Fibroblast of peridontal ligament (primary cell): ENCODE results near the gene OR6S1.

ENCODE experiments used
- DNase-seq: peaks from one replicate; pipeline ENCODE4 v3.0.0-alpha.2; 2010; ENCODE audit errors: extremely low read depth

The OR6S1 gene, protein sequence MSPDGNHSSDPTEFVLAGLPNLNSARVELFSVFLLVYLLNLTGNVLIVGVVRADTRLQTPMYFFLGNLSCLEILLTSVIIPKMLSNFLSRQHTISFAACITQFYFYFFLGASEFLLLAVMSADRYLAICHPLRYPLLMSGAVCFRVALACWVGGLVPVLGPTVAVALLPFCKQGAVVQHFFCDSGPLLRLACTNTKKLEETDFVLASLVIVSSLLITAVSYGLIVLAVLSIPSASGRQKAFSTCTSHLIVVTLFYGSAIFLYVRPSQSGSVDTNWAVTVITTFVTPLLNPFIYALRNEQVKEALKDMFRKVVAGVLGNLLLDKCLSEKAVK

DNA sequence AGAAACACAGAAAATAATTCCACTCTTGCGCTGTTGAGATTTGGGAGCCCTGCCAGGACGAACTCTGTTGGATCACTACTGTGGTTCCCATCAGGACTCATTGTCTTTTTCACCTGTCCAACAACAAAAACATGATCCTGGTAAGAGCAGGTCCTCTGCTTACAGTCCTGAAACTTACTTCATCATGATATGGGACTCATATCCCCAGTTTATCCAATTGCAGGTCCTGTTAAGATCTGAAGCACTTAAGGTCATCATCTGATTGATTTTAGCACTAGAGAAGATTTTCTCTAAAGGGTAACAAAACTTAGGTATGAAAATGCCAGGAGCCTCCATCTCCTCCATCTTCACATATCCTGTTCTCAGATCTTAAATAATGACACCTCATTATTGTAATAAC, at the start of gene OR6S1:
TSS of gene OR6S1 (minus strand) at position 101 of the 400 bp plus-strand sequence. CDS start at position 101, 0 bp downstream.
- DNase-seq = no peak

DNA sequence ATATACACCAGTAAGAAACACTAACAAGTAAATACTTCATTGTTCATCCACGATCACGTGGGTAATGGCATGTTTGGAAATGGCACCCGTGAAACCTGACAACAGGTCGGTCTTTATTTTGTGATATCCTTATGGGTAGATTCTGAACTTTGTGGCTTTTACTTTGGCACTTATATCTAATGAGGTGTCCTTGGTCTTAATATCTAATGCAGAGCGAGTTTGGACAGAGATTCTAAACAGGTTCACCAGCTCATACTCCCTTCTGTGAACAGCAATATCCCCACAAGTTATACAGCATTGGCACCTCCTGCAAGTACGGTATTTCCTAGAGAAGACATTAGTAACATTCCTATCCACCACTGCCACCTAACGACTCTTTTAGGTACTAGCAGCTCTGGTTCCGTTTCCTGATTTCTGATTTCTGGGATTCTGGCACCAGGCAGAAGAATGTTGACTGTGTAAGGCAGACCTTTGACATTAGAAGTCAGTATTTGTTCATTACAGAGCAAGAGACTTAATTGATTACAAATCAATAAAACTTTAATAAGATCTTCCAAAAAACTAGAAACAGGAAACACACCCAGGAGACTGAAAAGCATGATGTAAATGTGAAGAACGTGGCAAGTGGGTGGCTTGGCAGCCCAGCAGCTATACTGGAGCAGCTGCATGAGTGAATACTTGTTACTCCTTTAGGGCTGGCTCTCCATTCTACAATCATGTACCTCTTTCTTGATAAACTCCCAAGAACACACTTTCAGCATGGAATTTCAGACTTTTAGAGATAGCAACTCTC, 49.6 kb upstream of the OR6S1 start:
- DNase-seq = peak; percentile 84

DNA sequence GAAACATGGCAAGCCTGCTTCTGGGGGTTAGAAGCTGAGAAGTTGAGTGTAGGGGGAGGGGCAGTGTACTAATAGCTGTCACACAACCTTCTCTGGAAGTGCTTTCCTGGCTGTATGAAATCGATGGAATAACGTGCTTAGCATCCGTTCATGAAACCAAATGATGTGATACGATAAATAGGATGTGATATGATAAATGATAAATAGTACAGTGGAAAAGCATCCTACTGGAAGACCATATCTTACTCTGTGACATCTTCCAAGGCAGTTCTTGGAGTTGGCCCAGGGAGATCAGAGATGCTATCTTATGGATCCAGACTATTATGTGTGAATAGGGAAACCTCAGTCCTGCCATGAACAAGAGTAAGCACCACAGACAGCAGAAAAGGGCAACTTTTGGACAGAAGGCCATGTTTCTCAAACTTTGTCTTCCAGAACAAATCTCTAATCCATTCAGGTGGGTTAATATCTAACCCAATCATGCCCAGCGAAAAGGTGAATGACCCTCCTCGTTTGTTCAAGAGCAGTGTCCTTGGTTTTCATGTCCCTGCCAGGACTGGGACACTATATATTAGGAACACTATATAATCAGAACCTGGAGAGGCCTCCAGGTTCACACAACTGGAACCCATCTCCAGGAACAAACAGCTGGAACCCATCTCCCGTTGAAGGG, 46.8 kb upstream of the OR6S1 start, which contains the start of gene ANG:
TSS of gene ANG (plus strand) at position 598 of the 673 bp plus-strand sequence. CDS start 4,801 bp downstream, outside the sequence.
- no peak for DNase-seq

DNA sequence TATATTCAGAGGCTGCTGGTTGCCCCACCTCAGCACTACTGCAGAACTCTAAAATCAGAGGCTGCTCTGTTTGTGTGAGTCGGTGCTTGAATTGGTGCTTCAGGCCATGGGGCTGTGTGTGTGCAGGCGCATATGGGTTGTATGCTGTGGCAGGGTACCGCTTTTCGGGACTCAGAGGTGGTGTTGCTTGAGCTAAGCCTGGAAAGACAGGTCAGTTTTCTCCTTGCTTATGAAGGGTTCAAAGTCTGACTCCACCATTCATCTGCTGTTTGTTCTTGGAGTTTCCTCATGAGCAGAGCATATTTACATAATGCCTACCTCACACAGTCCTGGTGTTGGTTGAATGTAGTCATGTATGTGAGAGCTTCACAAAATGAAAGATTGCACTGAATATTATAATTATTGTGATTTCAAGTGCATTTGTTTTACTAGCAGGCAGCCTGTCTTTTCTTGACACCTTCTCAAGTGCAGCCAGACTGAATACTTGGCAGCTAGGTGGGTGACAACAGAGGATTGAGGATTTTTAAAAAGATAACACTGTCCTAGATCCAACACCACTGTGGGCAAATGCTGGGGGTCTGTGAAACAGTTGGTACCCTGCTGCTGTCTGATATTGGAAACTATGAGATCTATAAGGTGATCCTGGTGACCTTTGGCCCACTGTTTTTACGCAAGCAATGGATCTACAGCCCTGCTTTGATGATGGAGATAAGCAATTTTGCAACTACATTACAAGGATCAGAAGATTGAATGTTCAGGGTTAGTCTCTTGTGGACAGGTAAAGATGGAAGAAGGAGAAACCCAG, 46.1 kb upstream of the OR6S1 start:
- no peak for DNase-seq

DNA sequence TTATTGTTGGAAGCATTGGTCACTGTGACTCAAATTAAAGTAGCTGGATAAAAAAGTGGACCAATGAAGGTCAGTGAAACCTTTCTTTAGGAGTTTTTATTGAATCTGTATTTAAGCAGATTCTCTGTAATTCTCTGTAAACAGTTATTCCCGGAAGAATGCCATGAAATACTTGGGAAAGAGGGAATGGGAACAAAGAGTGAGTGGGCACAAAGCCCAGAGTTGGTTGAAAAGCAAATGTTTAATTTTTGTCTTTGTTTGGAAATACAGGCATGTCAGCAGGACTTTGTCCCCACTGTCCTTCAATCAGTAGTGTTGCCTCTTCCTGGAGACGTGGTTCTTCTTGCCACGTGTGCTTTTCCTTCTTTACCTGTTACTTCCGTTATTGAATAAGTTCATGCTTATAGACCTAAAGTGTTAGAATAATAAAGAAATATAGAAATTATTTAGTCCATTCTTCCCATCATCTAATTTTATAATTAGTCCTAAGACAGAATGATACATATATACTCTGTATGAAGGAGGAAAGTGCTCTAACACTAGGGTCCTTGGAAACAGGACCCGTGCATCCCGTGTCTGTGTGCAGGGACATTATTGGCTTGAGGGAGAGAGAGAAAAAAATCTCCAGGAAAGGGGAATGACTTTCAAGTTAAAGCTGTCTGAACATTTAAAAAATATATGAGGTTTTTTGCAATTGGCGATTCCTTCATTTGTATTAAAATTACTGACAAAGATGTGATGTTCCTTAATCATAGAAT, 45.1 kb upstream of the OR6S1 start:
- DNase-seq = peak; percentile 42

DNA sequence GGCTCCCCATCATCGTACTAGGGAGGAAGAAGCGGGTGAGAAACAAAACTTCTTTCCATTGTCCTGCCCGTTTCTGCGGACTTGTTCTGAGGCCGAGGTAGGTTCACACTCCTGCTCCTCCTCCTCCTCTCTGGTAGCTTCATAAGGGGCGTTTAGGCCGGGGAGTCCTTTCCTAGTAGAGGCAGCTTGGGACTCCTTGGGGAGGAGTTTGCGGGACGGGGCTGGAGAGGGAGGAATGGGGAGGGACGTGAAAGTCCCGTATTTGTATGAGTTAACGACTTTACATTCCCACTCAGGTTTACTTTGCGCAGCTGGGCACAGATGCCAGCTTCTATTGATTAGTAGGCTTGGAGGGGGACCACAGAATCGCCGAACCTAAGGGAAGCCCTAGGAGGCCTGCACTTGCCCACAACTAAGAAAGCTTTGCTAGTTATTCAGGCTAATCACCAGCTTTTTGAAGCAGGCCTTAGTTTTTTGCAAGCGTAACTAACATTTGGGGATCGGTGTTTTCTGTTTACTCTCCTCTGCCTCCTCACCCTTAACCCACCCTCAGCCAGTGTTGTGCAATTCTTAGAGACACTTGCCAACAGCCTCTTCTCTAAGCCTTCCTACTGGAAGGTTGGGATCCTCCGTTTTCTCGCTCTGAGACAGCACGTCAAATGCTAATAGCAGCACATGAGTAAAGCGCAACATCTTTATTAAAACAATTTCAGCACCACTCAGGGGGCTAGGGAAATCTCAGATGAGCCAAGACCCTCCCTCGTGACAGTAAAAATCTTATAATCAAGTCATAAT, 43.4 kb upstream of the OR6S1 start:
- peak; percentile 58 for DNase-seq

DNA sequence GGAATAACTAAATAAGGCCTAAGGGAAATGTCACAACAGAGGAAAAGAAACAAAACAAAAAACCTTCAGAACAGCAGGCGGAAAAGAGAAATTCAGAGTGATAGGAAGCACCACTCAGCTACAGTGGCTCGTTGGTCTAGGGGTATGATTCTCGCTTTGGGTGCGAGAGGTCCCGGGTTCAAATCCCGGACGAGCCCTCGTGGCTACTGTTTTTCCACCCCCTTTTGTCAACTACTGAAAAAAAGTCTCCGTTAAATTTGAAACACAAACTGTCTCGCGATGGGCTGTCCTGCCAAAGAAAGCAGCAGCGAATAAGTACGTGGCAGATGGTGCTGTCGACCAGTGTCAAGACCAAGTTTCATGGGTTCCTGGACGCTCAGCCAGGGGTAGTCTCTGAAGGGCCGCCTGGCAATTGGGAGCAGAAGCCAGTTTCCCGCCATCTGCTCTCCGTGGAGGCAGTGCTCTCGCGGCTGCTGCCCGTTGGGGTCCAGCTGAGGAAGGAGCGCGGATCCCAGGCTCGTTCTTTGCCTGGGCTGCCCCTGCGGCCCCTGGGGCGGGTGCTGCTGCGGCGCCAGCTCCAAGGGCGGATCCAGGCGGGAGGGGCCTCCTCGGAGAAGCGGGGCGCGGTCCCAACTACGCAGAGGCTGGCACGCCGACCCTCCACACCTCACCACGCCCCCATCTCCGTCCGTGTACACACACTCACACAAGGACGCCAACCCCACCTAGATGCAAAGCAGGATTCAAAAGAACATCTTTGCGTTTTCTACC, 42.6 kb upstream of the OR6S1 start, which contains the start of gene RNASE4:
TSS of gene RNASE4 (plus strand) at position 670 of the 771 bp plus-strand sequence. CDS start 14,812 bp downstream, outside the sequence.
- DNase-seq = peak; percentile 93

DNA sequence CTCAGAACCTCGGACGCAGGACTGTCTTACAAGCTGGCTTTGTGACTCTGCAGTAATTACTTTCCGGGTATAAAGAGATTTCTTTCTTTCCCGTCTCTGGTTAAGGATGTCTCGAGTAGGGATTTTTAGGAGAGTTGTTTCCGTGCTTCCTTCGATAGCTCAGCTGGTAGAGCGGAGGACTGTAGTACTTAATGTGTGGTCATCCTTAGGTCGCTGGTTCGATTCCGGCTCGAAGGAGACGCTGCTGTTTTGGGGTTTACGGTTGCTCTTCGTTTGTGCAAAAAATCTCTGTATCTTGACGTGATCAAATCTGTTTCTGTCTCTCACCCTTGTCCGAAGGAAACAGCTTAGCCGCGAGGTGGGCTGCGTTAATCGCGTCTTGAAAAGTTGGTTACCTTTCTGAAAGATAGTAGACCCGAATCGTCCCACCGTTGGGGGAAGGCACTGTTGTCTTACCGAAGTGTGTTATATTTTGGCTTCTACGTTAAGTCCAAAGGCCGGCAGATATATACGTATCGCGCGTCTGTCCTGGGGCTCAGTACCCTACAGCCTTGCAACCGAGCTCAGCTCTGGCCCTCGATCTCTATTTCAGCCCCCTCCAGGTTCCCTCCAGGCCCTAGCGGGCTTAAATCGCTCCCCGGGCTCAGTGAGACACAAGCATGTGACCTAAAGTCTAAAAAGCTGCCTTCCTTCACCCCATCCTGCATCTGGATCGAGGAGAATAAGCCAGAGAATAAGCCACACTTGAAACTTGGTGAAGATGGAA, 41.8 kb upstream of the OR6S1 start:
- DNase-seq = peak; percentile 97

DNA sequence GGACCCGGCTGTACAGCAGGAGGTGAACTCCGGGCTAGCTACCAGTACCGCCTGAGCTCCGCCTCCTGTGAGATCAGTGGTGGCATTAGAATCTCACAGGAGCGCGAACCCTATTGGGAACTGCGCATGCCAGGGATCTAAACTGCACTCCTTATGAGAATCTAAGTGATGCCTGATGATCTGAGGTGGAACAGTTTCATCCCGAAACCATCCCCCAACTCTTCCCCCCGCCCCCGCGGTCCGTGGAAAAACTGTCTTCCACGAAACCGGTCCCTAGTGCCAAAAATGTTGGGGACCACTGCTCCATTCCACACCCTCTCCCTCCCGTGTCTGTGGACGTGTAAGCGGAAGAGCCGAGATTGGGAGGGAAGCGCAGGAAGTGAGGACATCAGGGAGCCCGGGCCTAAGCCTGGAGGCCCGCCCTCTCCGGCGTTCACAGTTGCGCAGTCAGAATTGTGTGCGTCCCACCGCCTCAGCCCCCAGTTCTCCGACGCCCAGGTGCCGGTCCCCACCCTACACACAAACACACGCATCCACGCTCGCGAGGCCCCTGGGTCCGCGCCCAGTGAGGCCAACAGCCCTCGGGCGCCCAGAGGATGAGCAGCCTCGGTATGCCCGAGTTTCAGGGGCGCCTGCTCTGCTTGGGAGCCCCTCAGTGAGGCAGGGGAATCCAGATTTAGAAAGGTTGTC, 41.1 kb upstream of the OR6S1 start:
- DNase-seq = peak; percentile 94

DNA sequence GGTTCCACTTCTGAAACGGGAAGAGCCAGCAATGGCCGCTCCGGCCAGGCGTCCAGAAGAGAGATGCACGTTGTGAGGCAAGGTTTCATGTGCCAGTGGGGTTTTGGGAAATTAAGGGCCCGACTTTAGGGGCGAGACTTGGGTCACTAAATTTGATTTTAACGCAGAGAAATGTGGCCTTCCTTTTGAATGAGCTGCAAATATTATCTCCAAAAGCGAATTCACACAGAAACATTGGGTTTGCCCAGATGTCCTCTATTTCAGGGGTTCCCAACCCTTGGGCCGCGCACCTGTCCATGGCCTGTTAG, 40.6 kb upstream of the OR6S1 start:
- DNase-seq = no peak

DNA sequence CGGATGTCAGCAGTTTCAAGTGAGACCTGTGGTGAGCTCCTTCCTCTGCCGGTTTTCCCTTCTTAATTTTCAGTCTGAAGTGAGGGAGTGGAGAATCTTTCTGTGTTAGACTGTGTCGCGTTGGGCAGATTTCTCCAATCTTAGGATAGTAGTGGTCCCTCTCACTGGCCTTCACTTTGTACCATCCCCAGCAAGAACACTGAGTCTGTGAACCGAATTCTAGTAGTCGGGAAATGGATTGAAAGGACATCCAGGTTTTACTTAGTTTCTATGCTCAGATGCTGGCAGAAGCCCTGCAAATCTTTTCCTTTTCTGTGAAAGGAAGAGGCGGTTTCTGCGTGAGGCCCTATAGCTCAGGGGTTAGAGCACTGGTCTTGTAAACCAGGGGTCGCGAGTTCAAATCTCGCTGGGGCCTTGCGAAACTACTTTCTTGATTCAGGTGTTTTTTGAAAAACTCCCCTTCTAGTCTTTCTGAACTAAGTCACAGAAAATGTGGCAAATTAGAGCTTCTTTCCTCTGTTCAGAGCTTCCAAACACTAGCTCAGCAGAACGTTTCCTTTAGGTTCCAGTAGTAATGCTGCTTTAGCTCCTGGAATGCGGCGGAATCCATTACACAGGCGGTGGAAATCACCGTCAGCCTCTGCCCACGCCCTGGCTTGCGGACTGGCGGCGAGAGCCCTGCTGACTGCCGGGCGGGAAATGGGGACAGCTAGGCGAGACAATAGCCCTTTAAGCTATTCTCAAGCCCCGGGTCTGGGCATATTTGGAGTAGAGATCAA, 40.0 kb upstream of the OR6S1 start:
- peak; percentile 94 for DNase-seq

DNA sequence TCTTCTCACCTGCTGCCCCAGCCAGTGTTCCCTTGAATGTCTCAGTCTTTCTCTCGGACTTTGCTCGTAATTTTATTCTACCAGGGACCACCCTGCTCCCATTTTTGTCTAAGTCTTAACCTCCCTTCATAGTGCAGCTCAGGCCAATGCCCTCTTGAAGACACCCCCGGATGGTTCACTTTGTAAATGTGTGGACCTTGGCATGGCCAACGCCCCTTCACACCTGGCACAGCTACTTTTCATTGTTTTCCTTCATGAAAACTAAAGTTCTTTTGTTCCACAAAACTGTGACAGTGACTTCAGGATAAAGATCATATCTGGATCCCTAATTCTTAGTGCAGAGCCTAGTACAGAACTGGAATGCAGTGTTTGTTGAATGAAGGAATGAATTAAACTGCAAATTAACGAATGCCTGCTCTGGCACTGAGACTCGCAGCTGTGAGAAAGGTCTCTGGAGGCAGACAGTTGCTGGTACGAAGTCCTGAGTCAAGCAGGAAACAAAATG, 39.4 kb upstream of the OR6S1 start:
- DNase-seq = no peak

DNA sequence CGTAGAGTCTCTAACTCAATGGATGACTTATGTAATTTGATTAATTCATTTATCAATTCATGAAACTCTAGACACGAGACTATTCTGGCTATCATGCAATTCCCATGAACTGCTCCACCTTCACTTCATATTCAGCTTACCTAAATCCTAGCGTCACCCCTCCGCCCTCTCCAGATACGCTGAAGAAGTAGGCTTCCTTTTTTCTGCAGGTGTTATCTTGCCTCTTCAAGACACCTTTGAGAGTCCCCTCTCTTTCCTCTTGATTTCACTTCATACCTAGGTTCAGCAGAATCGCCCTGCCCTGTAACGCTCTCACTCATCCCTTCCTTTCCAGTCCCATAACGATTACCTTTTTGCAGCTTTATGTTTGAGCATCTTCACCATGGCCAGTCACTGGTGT, 38.9 kb upstream of the OR6S1 start:
- no peak for DNase-seq

DNA sequence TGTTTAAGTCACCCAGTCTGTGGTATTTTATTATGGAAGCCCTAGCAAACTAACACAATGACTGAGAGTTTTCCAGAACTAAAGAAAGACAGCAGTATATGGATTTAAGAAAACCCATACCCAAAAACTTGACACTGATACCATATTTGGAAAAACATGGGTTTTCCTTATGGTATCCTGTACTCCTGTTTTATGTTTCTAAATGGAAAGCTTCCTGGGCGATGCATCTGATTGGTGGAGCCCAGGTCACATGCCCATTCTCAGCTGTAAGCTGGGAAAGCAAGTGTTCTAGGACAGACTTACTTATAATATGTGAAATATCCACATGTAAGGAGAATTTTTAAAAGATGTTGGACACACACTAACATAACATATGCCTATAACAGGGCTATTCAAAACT, 38.4 kb upstream of the OR6S1 start:
- DNase-seq = peak; percentile 51

DNA sequence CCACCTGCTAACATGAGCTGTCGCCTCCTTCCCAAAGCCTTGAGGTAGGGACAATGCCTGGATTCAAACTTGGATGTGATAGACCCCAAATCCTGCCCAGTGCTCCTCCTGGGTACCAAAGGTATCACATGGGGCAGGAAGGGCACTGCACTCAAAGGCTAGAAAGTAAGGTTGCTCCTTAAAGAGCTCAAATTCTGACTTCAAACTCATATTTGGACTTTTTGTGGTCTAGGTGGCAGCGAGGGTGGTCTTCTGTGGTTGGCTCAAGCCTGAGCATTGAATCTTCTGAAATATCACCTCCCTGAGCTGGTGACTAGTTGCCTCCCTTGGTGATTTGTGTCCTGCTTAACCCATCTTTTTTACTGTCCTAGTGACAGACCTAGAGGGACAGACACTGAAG, 34.6 kb upstream of the OR6S1 start:
- no peak for DNase-seq

DNA sequence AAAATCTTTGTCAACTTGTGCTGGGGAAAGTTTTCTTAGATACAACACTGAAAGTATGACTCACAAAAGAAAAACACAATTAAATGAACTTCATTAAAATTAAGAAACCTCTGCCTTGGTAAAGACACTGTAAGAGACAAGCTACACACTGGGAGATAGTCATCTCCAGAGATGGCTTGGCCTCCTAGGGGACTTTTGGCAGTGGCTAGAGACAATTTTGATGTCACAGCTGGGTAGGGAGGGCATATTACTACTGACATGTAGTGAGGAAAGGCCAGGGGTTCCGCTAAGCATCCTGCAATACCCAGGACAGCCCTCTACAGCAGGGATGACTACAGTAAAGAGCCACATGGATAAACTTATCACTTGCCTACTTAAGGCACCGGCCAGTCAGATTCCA, 34.2 kb upstream of the OR6S1 start:
- no peak for DNase-seq
